ENCODE results near the gene PAX6. TPM values are rescaled to one million over a fixed set of nuclear protein-coding genes. Genes with fewer than 3 reads are reported as not detected.
A peak's percentile ranks its signal among the peaks of the same experiment; 100 is the strongest.

The PAX6 gene
- total and polyA plus RNA-seq, 9 of the 15 experiments (the other 6 are each of a cell fraction or from before 2014, with no cell fraction given), result 1.5 to 10.9 (median 5.3) TPM

- ChIA-PET CTCF (ENCODE audit: low intra/inter-chr PET ratio) (no interaction called here), POLR2A (no interaction called here)
- no peaks in the 10 kb centered on the region for H3K9me3 ChIP-seq (replicated peaks; ENCODE audit: control insufficient read depth, insufficient read depth, low read depth, low read length)
- peak; percentile 54 for FAIRE-seq
- H2AFZ ChIP-seq (ENCODE audit: low read depth, low read length), result no peak overlapping the region
- peaks cover 0 to 13% of the 10 kb centered on the region in 2 experiments; a peak in 2 of 5 replicates for H3K4me1 ChIP-seq (replicated peaks in 1 of 2; ENCODE audit: control insufficient read depth in 2 of 2, insufficient read depth in 2 of 2, low read length in 2 of 2)
- no peaks in the 10 kb centered on the region for H3K9me1 ChIP-seq (ENCODE audit: control insufficient read depth, insufficient read depth, low read length)
- BruUV-seq (replicated peaks), result no TSS peak
- H3K36me3 ChIP-seq (ENCODE audit: control insufficient read depth, insufficient read depth, low read length), result no peaks in the 10 kb centered on the region
- H3K4me2 ChIP-seq (ENCODE audit: insufficient read depth, low read length), result no peak overlapping the region
- peaks cover 49% of the 10 kb centered on the region in 2 experiments; a peak in 4 of 5 replicates for H3K27me3 ChIP-seq (ENCODE audit: control insufficient read depth in 2 of 2, insufficient read depth in 2 of 2, low read length in 2 of 2)
- no peak overlapping the region for H3K4me3 ChIP-seq
- WGBS (ENCODE audit: insufficient coverage, low coverage, missing lambda C conversion rate), result 6% methylated on average over 18 of the region's 18 CpGs
- in situ Hi-C loops (cut with MboI), result no loop called here
- ATAC-seq, result no peak
- H3K9ac ChIP-seq (ENCODE audit: insufficient read depth in 1 of 2, low read depth in 2 of 2, low read length in 2 of 2), result no peak overlapping the region
- intact Hi-C loops (cut with micrococcal nuclease), result no loop called here
- no peak overlapping the region for H3K27ac ChIP-seq (ENCODE audit: extremely low read depth, low read depth, low read length)
- H4K20me1 ChIP-seq (replicated peaks; ENCODE audit: control insufficient read depth, insufficient read depth, low read length), result no peaks in the 10 kb centered on the region
- DNase-seq (ENCODE audit: extremely low read depth in 1 of 4, low spot score in 3 of 4), result no peak
- H3K79me2 ChIP-seq (ENCODE audit: control insufficient read depth, insufficient read depth, low read length), result no peaks in the 10 kb centered on the region
- TF ChIP-seq, protein P1, sequence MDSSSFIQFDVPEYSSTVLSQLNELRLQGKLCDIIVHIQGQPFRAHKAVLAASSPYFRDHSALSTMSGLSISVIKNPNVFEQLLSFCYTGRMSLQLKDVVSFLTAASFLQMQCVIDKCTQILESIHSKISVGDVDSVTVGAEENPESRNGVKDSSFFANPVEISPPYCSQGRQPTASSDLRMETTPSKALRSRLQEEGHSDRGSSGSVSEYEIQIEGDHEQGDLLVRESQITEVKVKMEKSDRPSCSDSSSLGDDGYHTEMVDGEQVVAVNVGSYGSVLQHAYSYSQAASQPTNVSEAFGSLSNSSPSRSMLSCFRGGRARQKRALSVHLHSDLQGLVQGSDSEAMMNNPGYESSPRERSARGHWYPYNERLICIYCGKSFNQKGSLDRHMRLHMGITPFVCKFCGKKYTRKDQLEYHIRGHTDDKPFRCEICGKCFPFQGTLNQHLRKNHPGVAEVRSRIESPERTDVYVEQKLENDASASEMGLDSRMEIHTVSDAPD (CRISPR knock-in tag; IDR thresholded peaks at IDR 0.05), result no peak
- no peak for TF ChIP-seq CREB3 (tag; conservative IDR thresholded peaks at IDR 0.05; ENCODE audit: low read depth)
- TF ChIP-seq CREB3L1 (IDR thresholded peaks at IDR 0.05; ENCODE audit: borderline replicate concordance, low read depth), result no peak
- no peak for TF ChIP-seq ETS1 (conservative IDR thresholded peaks at IDR 0.05; ENCODE audit: control insufficient read depth, low read depth, low read length)
- no peak for TF ChIP-seq CHD1 (IDR thresholded peaks at IDR 0.05; ENCODE audit: low read length)
- TF ChIP-seq IRF9 (tag; IDR thresholded peaks at IDR 0.05), result no peak
- no peak for TF ChIP-seq CBFB (CRISPR knock-in tag; IDR thresholded peaks at IDR 0.05)
- TF ChIP-seq ZNF384 (IDR thresholded peaks at IDR 0.05; ENCODE audit: low read depth, low read length), result no peak
- TF ChIP-seq, protein P2, sequence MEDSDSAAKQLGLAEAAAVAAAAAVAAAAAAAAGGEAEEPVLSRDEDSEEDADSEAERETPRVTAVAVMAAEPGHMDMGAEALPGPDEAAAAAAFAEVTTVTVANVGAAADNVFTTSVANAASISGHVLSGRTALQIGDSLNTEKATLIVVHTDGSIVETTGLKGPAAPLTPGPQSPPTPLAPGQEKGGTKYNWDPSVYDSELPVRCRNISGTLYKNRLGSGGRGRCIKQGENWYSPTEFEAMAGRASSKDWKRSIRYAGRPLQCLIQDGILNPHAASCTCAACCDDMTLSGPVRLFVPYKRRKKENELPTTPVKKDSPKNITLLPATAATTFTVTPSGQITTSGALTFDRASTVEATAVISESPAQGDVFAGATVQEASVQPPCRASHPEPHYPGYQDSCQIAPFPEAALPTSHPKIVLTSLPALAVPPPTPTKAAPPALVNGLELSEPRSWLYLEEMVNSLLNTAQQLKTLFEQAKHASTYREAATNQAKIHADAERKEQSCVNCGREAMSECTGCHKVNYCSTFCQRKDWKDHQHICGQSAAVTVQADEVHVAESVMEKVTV (CRISPR knock-in tag; IDR thresholded peaks at IDR 0.05), result no peak
- TF ChIP-seq KDM1A (IDR thresholded peaks at IDR 0.05), result no peak
- no peak for TF ChIP-seq ZKSCAN1 (IDR thresholded peaks at IDR 0.05; ENCODE audit: low read depth, low read length)
- no peak for TF ChIP-seq ZNF583 (CRISPR knock-in tag; IDR thresholded peaks at IDR 0.05)
- no peak for TF ChIP-seq ZNF212 (CRISPR knock-in tag; IDR thresholded peaks at IDR 0.05)
- no peak for TF ChIP-seq SMARCE1 (IDR thresholded peaks at IDR 0.05)
Observed at GRCh38 chr11:31827455-31828206, 16.5 kb upstream of the PAX6 start.

Data from K562 (cell line).